ENCODE measurements around the gene TALDO1.

DNA sequence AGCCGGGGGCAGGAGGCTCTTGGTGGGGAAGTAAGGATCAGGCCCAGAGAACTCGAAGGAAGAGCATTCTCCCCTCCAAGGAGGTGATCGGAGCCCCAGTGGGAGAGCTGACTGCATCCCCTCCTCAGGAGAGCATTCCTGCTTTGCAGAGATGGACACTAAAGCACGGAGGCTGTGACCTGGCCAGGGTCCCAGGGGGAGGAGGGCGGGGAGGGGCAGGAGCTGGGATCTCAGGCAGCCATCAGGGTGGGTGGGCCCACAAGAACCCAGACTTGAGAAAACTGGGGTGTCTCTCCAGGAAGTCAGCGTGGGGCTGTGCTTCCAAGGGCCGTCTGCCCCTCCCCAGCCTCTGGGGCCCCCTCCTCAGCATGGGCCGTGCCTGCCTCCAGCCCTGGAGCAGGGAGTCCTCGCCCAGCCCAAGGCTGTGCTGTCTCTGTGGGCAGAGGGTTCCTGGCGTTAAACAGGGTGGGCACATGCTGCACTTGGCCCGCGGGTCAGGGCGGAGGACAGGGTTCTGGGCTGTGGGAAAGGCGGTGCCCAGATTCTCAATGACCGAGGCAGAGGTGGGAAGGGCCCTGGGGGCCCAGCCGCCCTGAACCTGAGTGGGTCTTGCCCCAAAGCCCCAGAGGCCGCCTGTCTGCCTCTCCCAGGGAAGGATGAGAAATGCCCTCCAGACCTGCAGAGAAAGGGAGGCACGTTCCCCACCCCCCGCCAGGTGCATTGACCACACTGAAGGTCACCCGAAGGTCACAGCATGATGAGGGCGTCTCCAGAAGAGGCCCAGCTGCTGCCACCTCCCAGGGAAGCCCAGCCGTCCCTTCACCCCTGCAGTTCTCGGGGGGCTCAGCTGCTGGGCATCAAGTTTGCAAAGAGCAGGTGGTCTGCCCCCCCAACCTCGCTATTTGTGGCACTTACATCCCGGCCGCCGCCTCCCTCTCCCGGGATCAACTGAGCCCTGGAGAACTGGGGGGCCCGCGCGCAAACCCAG is 42.0 kb downstream of the TALDO1 start:
- TF ChIP-seq POLR2A (IDR thresholded peaks at IDR 0.05) = no peak
- TF ChIP-seq, protein P1, sequence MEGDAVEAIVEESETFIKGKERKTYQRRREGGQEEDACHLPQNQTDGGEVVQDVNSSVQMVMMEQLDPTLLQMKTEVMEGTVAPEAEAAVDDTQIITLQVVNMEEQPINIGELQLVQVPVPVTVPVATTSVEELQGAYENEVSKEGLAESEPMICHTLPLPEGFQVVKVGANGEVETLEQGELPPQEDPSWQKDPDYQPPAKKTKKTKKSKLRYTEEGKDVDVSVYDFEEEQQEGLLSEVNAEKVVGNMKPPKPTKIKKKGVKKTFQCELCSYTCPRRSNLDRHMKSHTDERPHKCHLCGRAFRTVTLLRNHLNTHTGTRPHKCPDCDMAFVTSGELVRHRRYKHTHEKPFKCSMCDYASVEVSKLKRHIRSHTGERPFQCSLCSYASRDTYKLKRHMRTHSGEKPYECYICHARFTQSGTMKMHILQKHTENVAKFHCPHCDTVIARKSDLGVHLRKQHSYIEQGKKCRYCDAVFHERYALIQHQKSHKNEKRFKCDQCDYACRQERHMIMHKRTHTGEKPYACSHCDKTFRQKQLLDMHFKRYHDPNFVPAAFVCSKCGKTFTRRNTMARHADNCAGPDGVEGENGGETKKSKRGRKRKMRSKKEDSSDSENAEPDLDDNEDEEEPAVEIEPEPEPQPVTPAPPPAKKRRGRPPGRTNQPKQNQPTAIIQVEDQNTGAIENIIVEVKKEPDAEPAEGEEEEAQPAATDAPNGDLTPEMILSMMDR (IDR thresholded peaks at IDR 0.05) = no peak

All from prostate gland (tissue), 2 donors.